K562 (cell line): ENCODE data around the gene PELI1. TPM values are rescaled to one million over a fixed set of nuclear protein-coding genes. Genes with fewer than 3 reads are reported as not detected.

Experiments
- ATAC-seq: fragments of 200-7000 bp; cut with Tn5 transposase; 3 replicates; pipeline ENCODE4 v1.9.1; 2020; ENCODE audit warnings: moderate library complexity
- BruUV-seq: library from RNA; stranded (reverse); fragments of 400-500 nt; replicated peaks from 2 replicates; lab custom pipeline; 2021; lab: Mats Ljungman, UMichigan
- CTCF ChIA-PET: fragments of 300-600 bp; formaldehyde crosslinking; extraction: SDS; loops from one replicate; lab custom pipeline; 2021; ENCODE audit warnings: low intra/inter-chr PET ratio; lab: Yijun Ruan, JAX
- POLR2A ChIA-PET: fragments of 300-600, 350-650 bp; sonication (Branson Sonifier 250); formaldehyde crosslinking; extraction: SDS; loops from one replicate; lab custom pipeline; 2021; ENCODE audit warnings: antibody characterized with exemption, inconsistent platforms; lab: Yijun Ruan, JAX
- DNase-seq, 4 experiments: peaks; one replicate each; pipeline versions ENCODE4 v3.0.0 to v3.0.0-alpha.2; 2011 to 2018; ENCODE audit warnings: low spot score in 3 of 4, mixed read lengths in 3 of 4; ENCODE audit errors: extremely low read depth in 1 of 4
- FAIRE-seq: peaks from 2 replicates; lab custom pipeline; 2011; peaks lifted over from hg19 to GRCh38; lab: Jason Lieb, UNC
- H2AFZ ChIP-seq: 2 replicates; pipeline ENCODE4 v1.6.0; 2011; ENCODE audit warnings: low read depth, low read length, control low read depth, inconsistent platforms
- H3K27ac ChIP-seq: fragments of 200-600 bp; 3 replicates; pipeline ENCODE4 v1.8.0; 2011; ENCODE audit warnings: low read depth, mild to moderate bottlenecking, control low read depth, inconsistent platforms, low read length, moderate library complexity, mixed read lengths; ENCODE audit errors: extremely low read depth
- H3K27me3 ChIP-seq, 2 experiments: fragments of 300-600 bp in 1 of 2; 2 replicates in 1 of 2; 3 replicates in 1 of 2; pipeline versions ENCODE4 v1.6.0 to v1.8.0; 2011; ENCODE audit warnings: inconsistent platforms in 2 of 2, low read length in 2 of 2, mild to moderate bottlenecking in 1 of 2, mixed read lengths in 1 of 2, moderate library complexity in 1 of 2; ENCODE audit not compliant: control insufficient read depth in 2 of 2, insufficient read depth in 2 of 2
- H3K36me3 ChIP-seq: fragments of 300-600 bp; 3 replicates; pipeline ENCODE4 v1.8.0; 2011; ENCODE audit warnings: mild to moderate bottlenecking, low read length, inconsistent platforms; ENCODE audit not compliant: control insufficient read depth, insufficient read depth
- H3K4me1 ChIP-seq, 2 experiments: fragments of 200-600 bp in 1 of 2; replicated peaks in 1 of 2; 2 replicates in 1 of 2; 3 replicates in 1 of 2; pipeline versions ENCODE4 v1.5.1 to v1.8.0; 2011; ENCODE audit warnings: inconsistent platforms in 2 of 2, low read length in 2 of 2, mild to moderate bottlenecking in 1 of 2, mixed read lengths in 1 of 2, moderate library complexity in 1 of 2; ENCODE audit not compliant: control insufficient read depth in 2 of 2, insufficient read depth in 2 of 2
- H3K4me2 ChIP-seq: 2 replicates; pipeline ENCODE4 v1.6.1; 2011; ENCODE audit warnings: low read length, control low read depth, inconsistent platforms, mixed read lengths; ENCODE audit not compliant: insufficient read depth
- H3K4me3 ChIP-seq: fragments of 200-600 bp; sonication (generic), shearing (Covaris generic); 2 replicates; pipeline ENCODE4 v1.5.1; 2016; ENCODE audit warnings: control low read depth, inconsistent platforms
- H3K79me2 ChIP-seq: fragments of 200-600 bp; 3 replicates; pipeline ENCODE4 v1.8.0; 2011; ENCODE audit warnings: low read length, inconsistent platforms; ENCODE audit not compliant: control insufficient read depth, insufficient read depth
- H3K9ac ChIP-seq, 2 experiments: 2 replicates each; pipeline versions ENCODE4 v1.6.0 to v1.6.1; 2011; ENCODE audit warnings: low read depth in 2 of 2, low read length in 2 of 2, control low read depth in 1 of 2, inconsistent platforms in 1 of 2, mild to moderate bottlenecking in 1 of 2, mixed read lengths in 1 of 2; ENCODE audit not compliant: insufficient read depth in 1 of 2
- H3K9me1 ChIP-seq: one replicate; pipeline ENCODE4 v1.6.0; 2011; ENCODE audit warnings: inconsistent platforms, mild to moderate bottlenecking, low read length, moderate library complexity; ENCODE audit not compliant: control insufficient read depth, insufficient read depth
- H3K9me3 ChIP-seq: replicated peaks from 2 replicates; pipeline ENCODE4 v1.5.1; 2011; ENCODE audit warnings: low read depth, low read length, inconsistent platforms; ENCODE audit not compliant: control insufficient read depth, insufficient read depth
- H4K20me1 ChIP-seq: replicated peaks from 2 replicates; pipeline ENCODE4 v1.6.1; 2011; ENCODE audit warnings: low read length, inconsistent platforms, mixed read lengths; ENCODE audit not compliant: control insufficient read depth, insufficient read depth
- CCAR2 ChIP-seq: fragments of 200-400 bp; formaldehyde crosslinking; IDR thresholded peaks from 2 replicates; pipeline ENCODE4 v1.6.1; 2017; ENCODE audit warnings: mild to moderate bottlenecking, low read depth, low read length
- ESRRB ChIP-seq: fragments of 250-450 bp; sonication (Bioruptor Pico); IDR thresholded peaks from 2 replicates; pipeline ENCODE4 v1.5.0; 2020; ENCODE audit warnings: mild to moderate bottlenecking, moderate library complexity, borderline replicate concordance
- MAZ ChIP-seq, 2 experiments: fragments of 450-650 bp in 1 of 2; sonication (generic) in 1 of 2; formaldehyde crosslinking; IDR thresholded peaks in 1 of 2; conservative IDR thresholded peaks in 1 of 2; 2 replicates each; pipeline versions ENCODE4 v1.4.0 to v1.5.0; 2020; ENCODE audit warnings: mild to moderate bottlenecking in 1 of 2, missing genetic modification reagents in 1 of 2
- NFRKB ChIP-seq: fragments of 450-650 bp; IDR thresholded peaks from 2 replicates; pipeline ENCODE4 v1.6.1; 2016; ENCODE audit warnings: low read depth
- SMAD2 ChIP-seq: fragments of 150-350 bp; IDR thresholded peaks from 2 replicates; pipeline ENCODE4 v1.6.1; 2014; ENCODE audit warnings: low read depth, mild to moderate bottlenecking, low read length
- SMARCA5 ChIP-seq: fragments of 450-650 bp; IDR thresholded peaks from 2 replicates; pipeline ENCODE4 v1.6.1; 2016
- SOX6 ChIP-seq: fragments of 450-650 bp; IDR thresholded peaks from 2 replicates; pipeline ENCODE4 v1.6.1; 2014; ENCODE audit warnings: mild to moderate bottlenecking
- STAG1 ChIP-seq: sonication (generic); formaldehyde crosslinking; IDR thresholded peaks from 2 replicates; pipeline ENCODE4 v1.5.0; 2020; ENCODE audit warnings: missing genetic modification reagents, borderline replicate concordance
- ZFX ChIP-seq: sonication (generic); formaldehyde crosslinking; IDR thresholded peaks from 2 replicates; pipeline ENCODE4 v1.8.0; 2022; ENCODE audit warnings: mild to moderate bottlenecking, missing genetic modification reagents, moderate library complexity
- ZNF232 ChIP-seq: sonication (generic); formaldehyde crosslinking; IDR thresholded peaks from 2 replicates; pipeline ENCODE4 v1.8.0; 2022; ENCODE audit warnings: mild to moderate bottlenecking, missing genetic modification reagents
- ZNF644 ChIP-seq: fragments of 200-800 bp; sonication (Bioruptor generic); IDR thresholded peaks from 2 replicates; pipeline ENCODE4 v1.6.1; 2016; ENCODE audit warnings: low read depth, missing genetic modification characterization, missing compliant biosample characterization
- WGBS: fragments of 100-300 bp; shearing (Covaris generic); methylation state at CpG from one replicate; pipeline ENCODE4 v1.1.6; 2016; ENCODE audit warnings: low coverage, mixed read lengths; ENCODE audit not compliant: insufficient coverage; ENCODE audit errors: missing lambda C conversion rate; 5-methylcytosine and 5-hydroxymethylcytosine counted together
- in situ Hi-C: fragments of 300-500 bp; cut with MboI; formaldehyde crosslinking; loops from 4 replicates; pipeline ENCODE4 v1.15.0; 2018; ENCODE audit warnings: inconsistent platforms, mixed read lengths
- intact Hi-C: fragments of 100-400 bp; cut with micrococcal nuclease; formaldehyde crosslinking; loops from 2 replicates; pipeline ENCODE4 v1.14.2; 2022
- polyA plus RNA-seq, 8 experiments: library from polyadenylated mRNA; depleted of rRNA in 4 of 8; stranded (reverse) in 5 of 8; unstranded in 3 of 8; fragments of >200 nt; fragmentation: Nextera tagmentation in 2 of 8; fragmentation: Illumina TruSeq in 1 of 8; extraction: Ambion mirVana in 2 of 8; extraction: Trizol in 1 of 8; gene quantifications; 2 replicates each; pipeline versions ENCODE4 v1.2.1 to v1.2.3, GENCODE V29; 2011 to 2014; ENCODE audit warnings: inconsistent platforms in 1 of 8, missing spikeins in 1 of 8
- total RNA-seq, 7 experiments: library from RNA; depleted of rRNA in 6 of 7; stranded (reverse); fragments of >200 nt in 6 of 7; fragmentation: Illumina TruSeq in 2 of 7; extraction: Trizol in 2 of 7; gene quantifications; 2 replicates each; pipeline versions ENCODE4 v1.2.1 to v1.2.3, GENCODE V29; 2011 to 2021; ENCODE audit warnings: low replicate concordance in 1 of 7
- TF ChIP-seq, protein P1 (sequence below): fragments of 250-450 bp; sonication (Bioruptor Pico); IDR thresholded peaks from 2 replicates; pipeline ENCODE4 v1.4.0; 2020; ENCODE audit warnings: borderline replicate concordance
- TF ChIP-seq, protein P2 (sequence below): fragments of 450-650 bp; IDR thresholded peaks from 2 replicates; pipeline ENCODE4 v1.6.1; 2017; ENCODE audit warnings: antibody characterized with exemption

Gene PELI1
- total and polyA plus RNA-seq, 9 of the 15 experiments (the other 6 are each of a cell fraction or from before 2014, with no cell fraction given) = 3.3 to 19.2 (median 12.5) TPM

DNA sequence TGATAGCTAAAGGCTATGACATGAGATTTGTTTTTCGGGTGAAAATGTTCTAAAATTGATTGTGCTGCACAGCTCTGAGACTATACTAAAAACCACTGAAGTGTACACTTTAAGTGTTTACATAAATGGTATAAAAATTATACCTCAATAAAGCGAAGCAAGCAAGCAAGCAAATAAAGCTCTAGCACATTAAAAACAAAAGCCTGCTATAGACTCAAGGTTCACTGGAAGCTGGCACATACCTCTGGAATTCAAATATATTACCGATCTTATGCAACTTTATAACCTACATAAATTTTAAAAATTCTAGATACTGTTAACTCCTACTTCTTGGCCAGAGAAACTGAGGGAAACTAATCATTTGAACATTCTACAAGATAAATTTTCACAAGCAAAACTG lies 20.1 kb downstream of the PELI1 start:
- no TSS peak for BruUV-seq
- POLR2A ChIA-PET = interaction anchor here (0.6 kb wide), 1 partner anchor 126 kb away, joined by 4 read pairs; no protein-coding TSS in a partner anchor

GRCh38 chr2:64123740-64124139 lies 20.5 kb downstream of the PELI1 start:
- no peaks in the 10 kb centered on the region for H3K36me3 ChIP-seq
- TF ChIP-seq, protein P1, sequence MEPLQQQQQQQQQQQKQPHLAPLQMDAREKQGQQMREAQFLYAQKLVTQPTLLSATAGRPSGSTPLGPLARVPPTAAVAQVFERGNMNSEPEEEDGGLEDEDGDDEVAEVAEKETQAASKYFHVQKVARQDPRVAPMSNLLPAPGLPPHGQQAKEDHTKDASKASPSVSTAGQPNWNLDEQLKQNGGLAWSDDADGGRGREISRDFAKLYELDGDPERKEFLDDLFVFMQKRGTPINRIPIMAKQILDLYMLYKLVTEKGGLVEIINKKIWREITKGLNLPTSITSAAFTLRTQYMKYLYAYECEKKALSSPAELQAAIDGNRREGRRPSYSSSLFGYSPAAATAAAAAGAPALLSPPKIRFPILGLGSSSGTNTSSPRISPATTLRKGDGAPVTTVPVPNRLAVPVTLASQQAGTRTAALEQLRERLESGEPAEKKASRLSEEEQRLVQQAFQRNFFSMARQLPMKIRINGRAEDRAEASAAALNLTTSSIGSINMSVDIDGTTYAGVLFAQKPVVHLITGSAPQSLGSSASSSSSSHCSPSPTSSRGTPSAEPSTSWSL (CRISPR knock-in tag) = no peak
- TF ChIP-seq STAG1 (CRISPR knock-in tag) (no peak), ZNF644 (no peak), CCAR2 (no peak), SMARCA5 (no peak), ZNF232 (CRISPR knock-in tag) (no peak), SOX6 (no peak), ESRRB (CRISPR knock-in tag) (no peak)
- TF ChIP-seq, protein P2, sequence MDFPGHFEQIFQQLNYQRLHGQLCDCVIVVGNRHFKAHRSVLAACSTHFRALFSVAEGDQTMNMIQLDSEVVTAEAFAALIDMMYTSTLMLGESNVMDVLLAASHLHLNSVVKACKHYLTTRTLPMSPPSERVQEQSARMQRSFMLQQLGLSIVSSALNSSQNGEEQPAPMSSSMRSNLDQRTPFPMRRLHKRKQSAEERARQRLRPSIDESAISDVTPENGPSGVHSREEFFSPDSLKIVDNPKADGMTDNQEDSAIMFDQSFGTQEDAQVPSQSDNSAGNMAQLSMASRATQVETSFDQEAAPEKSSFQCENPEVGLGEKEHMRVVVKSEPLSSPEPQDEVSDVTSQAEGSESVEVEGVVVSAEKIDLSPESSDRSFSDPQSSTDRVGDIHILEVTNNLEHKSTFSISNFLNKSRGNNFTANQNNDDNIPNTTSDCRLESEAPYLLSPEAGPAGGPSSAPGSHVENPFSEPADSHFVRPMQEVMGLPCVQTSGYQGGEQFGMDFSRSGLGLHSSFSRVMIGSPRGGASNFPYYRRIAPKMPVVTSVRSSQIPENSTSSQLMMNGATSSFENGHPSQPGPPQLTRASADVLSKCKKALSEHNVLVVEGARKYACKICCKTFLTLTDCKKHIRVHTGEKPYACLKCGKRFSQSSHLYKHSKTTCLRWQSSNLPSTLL = no peak

More for the DNA sequence above, 20.1 kb downstream of the PELI1 start:
- Histone ChIP-seq H3K9ac (no peak overlapping the region), H3K27me3 (no peaks in the 10 kb centered on the region), H3K4me1 (no peaks in the 10 kb centered on the region), H3K27ac (no peak overlapping the region), H3K4me2 (no peak overlapping the region), H3K9me1 (no peaks in the 10 kb centered on the region), H3K79me2 (peaks cover 29% of the 10 kb centered on the region; the same call in 2 of the 3 replicates), H2AFZ (no peak overlapping the region), H4K20me1 (no peaks in the 10 kb centered on the region), H3K36me3 (no peaks in the 10 kb centered on the region), H3K4me3 (no peak overlapping the region), H3K9me3 (no peaks in the 10 kb centered on the region)
- DNase-seq = no peak
- no peak for ATAC-seq
- in situ Hi-C loops = no loop called here
- TF ChIP-seq MAZ (CRISPR knock-in tag; conservative IDR thresholded peaks at IDR 0.05 in 1 of 2, IDR thresholded peaks at IDR 0.05 in 1 of 2) (no peak), ZFX (no peak), SMAD2 (no peak), NFRKB (no peak)
- WGBS = 46% methylated on average over 3 of the region's 3 CpGs
- no peak for FAIRE-seq
- CTCF ChIA-PET = interaction anchor here (0.6 kb wide), 1 partner anchor 8 kb away, joined by 3 read pairs; no protein-coding TSS in a partner anchor
- intact Hi-C loops = no loop called here

More at GRCh38 chr2:64123740-64124139, 20.5 kb downstream of the PELI1 start:
- Histone ChIP-seq H3K9me1 (no peaks in the 10 kb centered on the region), H3K27me3 (no peaks in the 10 kb centered on the region), H4K20me1 (no peaks in the 10 kb centered on the region), H3K27ac (no peak overlapping the region), H3K9me3 (no peaks in the 10 kb centered on the region), H3K79me2 (peaks cover 25% of the 10 kb centered on the region; the same call in 2 of the 3 replicates), H3K9ac (no peak overlapping the region), H3K4me2 (no peak overlapping the region), H3K4me1 (no peaks in the 10 kb centered on the region), H3K4me3 (no peak overlapping the region), H2AFZ (no peak overlapping the region)
- POLR2A ChIA-PET = no interaction called here
- CTCF ChIA-PET = interaction anchor here (0.6 kb wide), 1 partner anchor 7 kb away, joined by 3 read pairs; no protein-coding TSS in a partner anchor
- BruUV-seq = no TSS peak
- no peak for DNase-seq
- intact Hi-C loops (no loop called here), in situ Hi-C loops (no loop called here)
- FAIRE-seq = no peak
- ATAC-seq = no peak
- WGBS = 86% methylated on average over 1 of the region's 1 CpG
